Type B pancreatic cell (in vitro differentiated cells): ENCODE data around the gene CSH1. TPM values are rescaled to one million over a fixed set of nuclear protein-coding genes. Genes with fewer than 3 reads are reported as not detected.
"Not testable (repeated sequence)": the region's sequence is repeated elsewhere in the genome, so short reads cannot be mapped to it uniquely, and the experiment has no call there.

Experiments used
- DNase-seq: peaks from one replicate; pipeline ENCODE4 v3.0.0; 2021; ENCODE audit warnings: mixed read lengths; ENCODE audit not compliant: unreplicated experiment; ENCODE audit errors: extremely low spot score
- H3K27ac Mint-ChIP-seq: 2 replicates; pipeline ENCODE4 v1.8.0; 2021; ENCODE audit warnings: mild to moderate bottlenecking, mixed read lengths
- H3K27me3 Mint-ChIP-seq: 2 replicates; pipeline ENCODE4 v1.8.0; 2021; ENCODE audit warnings: mixed read lengths
- H3K36me3 Mint-ChIP-seq: 2 replicates; pipeline ENCODE4 v1.8.0; 2021; ENCODE audit warnings: mixed read lengths
- H3K4me1 Mint-ChIP-seq: one replicate; pipeline ENCODE4 v1.8.0; 2021; ENCODE audit warnings: mixed read lengths; ENCODE audit not compliant: unreplicated experiment
- H3K4me3 Mint-ChIP-seq: 2 replicates; pipeline ENCODE4 v1.8.0; 2021; ENCODE audit warnings: mild to moderate bottlenecking, mixed read lengths
- H3K9me3 Mint-ChIP-seq: 2 replicates; pipeline ENCODE4 v1.8.0; 2021; ENCODE audit warnings: mixed read lengths
- total RNA-seq: library from RNA; stranded (reverse); gene quantifications from 2 replicates; pipeline ENCODE4 v1.2.1, GENCODE V29; 2021; ENCODE audit warnings: low replicate concordance
- TF ChIP-seq, protein P1 (sequence below): fragments of 200-600 bp; sonication (generic); conservative IDR thresholded peaks from 2 replicates; pipeline ENCODE4 v1.5.0; 2021; ENCODE audit warnings: antibody characterized with exemption, mild to moderate bottlenecking

Gene CSH1
- total RNA-seq, 1 donor from 2014 or later: not detected

DNA sequence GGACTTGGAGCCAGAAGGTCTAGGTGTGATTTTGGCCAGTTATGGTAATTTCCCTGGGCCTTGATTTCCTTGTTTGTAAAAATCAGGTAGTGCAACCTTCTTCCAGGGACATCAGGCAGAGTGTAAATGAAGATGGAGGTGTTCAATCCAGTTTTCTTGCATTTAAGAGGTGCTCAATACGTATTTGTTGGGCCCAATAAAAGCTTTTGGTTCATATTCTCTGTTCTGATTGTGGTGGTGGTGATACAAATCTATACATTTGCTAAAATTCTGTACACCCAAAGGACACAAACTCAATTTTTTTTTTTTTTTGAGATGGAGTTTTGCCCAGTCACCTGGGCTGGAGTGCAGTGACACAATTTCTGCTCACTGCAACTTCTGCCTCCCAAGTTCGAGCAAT lies 29.8 kb upstream of the CSH1 start:
- Mint-ChIP-seq H3K27me3 (no peaks in the 10 kb centered on the region), H3K4me3 (no peak overlapping the region), H3K27ac (no peak overlapping the region), H3K4me1 (no peaks in the 10 kb centered on the region), H3K9me3 (no peaks in the 10 kb centered on the region), H3K36me3 (no peaks in the 10 kb centered on the region)
- TF ChIP-seq, protein P1, sequence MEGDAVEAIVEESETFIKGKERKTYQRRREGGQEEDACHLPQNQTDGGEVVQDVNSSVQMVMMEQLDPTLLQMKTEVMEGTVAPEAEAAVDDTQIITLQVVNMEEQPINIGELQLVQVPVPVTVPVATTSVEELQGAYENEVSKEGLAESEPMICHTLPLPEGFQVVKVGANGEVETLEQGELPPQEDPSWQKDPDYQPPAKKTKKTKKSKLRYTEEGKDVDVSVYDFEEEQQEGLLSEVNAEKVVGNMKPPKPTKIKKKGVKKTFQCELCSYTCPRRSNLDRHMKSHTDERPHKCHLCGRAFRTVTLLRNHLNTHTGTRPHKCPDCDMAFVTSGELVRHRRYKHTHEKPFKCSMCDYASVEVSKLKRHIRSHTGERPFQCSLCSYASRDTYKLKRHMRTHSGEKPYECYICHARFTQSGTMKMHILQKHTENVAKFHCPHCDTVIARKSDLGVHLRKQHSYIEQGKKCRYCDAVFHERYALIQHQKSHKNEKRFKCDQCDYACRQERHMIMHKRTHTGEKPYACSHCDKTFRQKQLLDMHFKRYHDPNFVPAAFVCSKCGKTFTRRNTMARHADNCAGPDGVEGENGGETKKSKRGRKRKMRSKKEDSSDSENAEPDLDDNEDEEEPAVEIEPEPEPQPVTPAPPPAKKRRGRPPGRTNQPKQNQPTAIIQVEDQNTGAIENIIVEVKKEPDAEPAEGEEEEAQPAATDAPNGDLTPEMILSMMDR: no peak
- no peak for DNase-seq

DNA sequence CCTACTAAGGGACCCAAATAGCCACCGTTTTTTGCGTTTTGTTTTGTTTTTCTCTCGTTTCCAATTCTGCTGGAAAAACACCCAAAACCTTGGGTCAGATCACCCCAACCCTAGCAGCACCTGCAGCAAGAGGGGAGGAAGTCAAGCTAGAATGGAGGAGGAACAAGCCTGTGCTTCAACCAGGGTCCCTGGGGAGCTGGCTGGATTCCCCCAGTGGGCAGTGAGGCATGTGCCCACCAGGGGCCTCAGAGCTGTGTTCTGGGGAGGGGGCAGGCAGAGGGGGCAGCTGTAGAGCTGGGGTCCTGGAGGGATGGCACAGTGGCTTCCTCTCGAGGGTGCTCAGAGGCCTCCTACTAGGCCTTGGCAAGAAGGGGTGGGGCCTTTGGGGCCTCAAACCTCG lies 29.2 kb upstream of the CSH1 start:
- TF ChIP-seq, protein P1: no peak
- no peaks in the 10 kb centered on the region for H3K9me3 Mint-ChIP-seq
- DNase-seq: no peak
- no peaks in the 10 kb centered on the region for H3K27me3 Mint-ChIP-seq
- no peak overlapping the region for H3K27ac Mint-ChIP-seq
- H3K4me3 Mint-ChIP-seq: no peak overlapping the region
- H3K4me1 Mint-ChIP-seq: no peaks in the 10 kb centered on the region
- H3K36me3 Mint-ChIP-seq: no peaks in the 10 kb centered on the region

DNA sequence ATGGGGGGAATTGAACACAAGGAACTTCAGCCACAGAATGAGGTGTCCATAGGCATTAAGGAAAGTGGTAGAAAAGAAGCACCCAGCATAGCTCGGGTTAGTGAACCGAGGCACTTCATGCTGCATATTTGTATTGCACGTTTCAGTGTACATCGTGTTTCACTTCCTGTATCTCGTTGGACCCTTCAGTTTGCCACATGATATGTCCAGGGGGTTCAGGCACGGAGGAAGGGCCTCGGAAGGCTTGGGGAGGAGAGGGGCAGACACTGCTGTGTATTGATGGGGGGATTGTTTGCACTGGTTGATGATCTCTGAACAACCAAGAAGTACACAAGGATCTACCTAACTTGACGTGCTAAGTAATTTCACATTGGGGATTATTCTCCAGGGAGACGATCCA lies 26.0 kb upstream of the CSH1 start:
- H3K27me3 Mint-ChIP-seq: peaks cover 12% of the 10 kb centered on the region
- H3K4me3 Mint-ChIP-seq, H3K9me3 Mint-ChIP-seq, DNase-seq, H3K4me1 Mint-ChIP-seq, H3K27ac Mint-ChIP-seq, H3K36me3 Mint-ChIP-seq: not testable (repeated sequence)

DNA sequence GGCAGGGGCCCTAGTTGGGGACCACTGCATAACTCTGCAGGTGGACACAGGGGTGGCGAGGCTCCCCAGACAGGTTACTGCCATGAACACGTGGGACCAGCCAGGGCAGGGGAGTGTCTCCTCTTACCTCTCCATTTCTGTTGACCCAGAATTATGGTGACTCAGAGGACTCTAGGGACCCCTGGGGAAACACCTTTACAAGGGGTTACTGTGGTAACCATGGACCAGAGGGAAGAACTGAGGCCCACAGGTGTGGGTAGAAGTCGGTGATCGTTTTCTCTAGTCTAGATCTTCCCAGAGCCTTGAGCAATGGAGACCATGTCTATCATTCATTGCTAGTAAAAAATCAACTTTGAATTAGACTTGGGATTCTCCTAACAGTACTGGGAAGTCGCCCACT lies 24.4 kb upstream of the CSH1 start:
- not testable (repeated sequence) for H3K4me3 Mint-ChIP-seq, H3K36me3 Mint-ChIP-seq, H3K4me1 Mint-ChIP-seq, H3K27ac Mint-ChIP-seq, DNase-seq, H3K9me3 Mint-ChIP-seq
- peaks cover 27% of the 10 kb centered on the region for H3K27me3 Mint-ChIP-seq

DNA sequence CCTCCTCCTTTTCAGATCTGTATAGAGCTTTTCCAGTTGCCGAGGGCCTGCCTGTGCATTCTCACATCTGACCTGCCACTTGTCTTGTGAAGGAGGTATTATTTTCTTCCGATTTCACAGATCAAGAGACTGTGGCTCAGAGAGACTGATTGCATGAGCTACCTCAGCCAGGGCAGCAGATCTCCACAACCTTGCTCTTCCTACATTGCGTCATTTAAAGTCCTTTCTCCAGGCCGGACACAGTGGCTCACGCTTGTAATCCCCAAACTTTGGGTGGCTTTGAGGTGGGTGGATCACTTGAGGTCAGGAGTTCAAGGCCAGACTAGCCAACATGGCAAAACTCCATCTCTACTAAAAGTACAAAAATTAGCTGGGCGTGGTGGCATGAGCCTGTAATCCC lies 23.7 kb upstream of the CSH1 start:
- not testable (repeated sequence) for H3K4me1 Mint-ChIP-seq, H3K27ac Mint-ChIP-seq, H3K4me3 Mint-ChIP-seq, H3K9me3 Mint-ChIP-seq, DNase-seq, H3K36me3 Mint-ChIP-seq
- H3K27me3 Mint-ChIP-seq: peaks cover 32% of the 10 kb centered on the region

DNA sequence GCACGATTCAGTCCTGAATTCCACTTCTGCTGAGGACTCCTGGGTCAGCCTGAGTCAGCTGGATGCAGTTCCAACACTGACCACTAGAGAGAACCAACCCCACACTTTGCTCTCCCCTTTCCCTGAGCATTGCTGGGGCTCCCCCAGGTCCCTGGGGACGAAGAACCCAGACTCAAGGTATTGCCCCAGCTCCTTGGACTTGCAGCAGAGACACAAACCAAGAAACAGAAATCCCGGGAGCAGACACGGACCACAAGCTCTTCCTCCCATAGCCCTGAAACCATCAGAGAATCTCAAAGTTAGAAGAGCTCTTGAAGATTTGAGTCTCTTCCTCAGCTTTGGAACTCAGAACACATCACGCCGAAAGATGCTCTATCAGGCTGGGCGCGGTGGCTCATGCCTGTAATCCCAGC lies 22.9 kb upstream of the CSH1 start:
- H3K27ac Mint-ChIP-seq: no peak overlapping the region
- TF ChIP-seq, protein P1: peak; percentile 87
- H3K36me3 Mint-ChIP-seq: no peaks in the 10 kb centered on the region
- H3K27me3 Mint-ChIP-seq: peaks cover 32% of the 10 kb centered on the region
- no peaks in the 10 kb centered on the region for H3K9me3 Mint-ChIP-seq
- no peak overlapping the region for H3K4me3 Mint-ChIP-seq
- DNase-seq: no peak
- peaks cover 5% of the 10 kb centered on the region for H3K4me1 Mint-ChIP-seq

DNA sequence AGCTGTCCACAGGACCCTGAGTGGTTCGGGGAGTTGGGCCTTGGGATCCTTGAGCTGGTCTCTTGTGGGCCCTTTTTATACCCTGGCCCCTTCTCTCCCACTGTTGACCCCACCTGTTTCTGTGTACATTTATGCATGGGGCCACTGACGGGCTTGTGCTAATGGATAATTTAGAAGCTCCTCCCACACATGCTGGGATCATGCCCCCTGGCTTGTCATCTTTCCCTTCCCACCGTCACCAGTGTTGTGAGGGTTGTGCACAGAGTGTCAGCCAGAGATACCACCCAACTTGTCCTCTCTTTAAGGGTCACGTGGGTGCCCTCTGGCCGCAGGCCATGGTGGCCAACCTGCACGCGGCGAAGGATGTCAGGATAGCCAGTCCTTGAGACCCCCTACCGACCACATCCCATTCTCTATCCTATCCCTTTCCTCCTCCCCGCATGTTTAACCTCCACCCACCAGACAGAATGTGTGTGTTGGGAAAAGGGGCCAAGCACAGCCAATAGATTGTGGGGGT lies 22.5 kb upstream of the CSH1 start, which contains the start of gene GH1:
Gene GH1, minus strand, starts transcription at position 51 of the 517 bp plus-strand sequence. CDS start 63 bp downstream, outside the sequence.
- not testable (repeated sequence) for H3K4me3 Mint-ChIP-seq, H3K9me3 Mint-ChIP-seq, H3K36me3 Mint-ChIP-seq, H3K4me1 Mint-ChIP-seq, DNase-seq, H3K27ac Mint-ChIP-seq
- peaks cover 32% of the 10 kb centered on the region for H3K27me3 Mint-ChIP-seq

DNA sequence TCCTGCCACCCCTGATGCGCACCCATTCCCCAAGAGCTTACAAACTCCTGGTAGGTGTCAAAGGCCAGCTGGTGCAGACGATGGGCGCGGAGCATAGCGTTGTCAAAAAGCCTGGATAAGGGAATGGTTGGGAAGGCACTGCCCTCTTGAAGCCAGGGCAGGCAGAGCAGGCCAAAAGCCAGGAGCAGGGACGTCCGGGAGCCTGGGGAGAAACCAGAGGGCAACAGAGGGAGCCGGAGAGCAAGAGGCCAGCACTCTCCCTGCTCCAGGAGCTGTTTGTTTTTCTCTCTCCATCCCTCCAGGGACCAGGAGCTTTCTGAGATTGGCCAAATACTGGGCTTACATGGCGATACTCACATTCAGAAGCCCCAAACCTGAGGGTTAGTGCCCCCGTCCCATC lies 21.9 kb upstream of the CSH1 start:
- DNase-seq: no peak
- peaks cover 5% of the 10 kb centered on the region for H3K4me1 Mint-ChIP-seq

More for the DNA sequence above, 21.9 kb upstream of the CSH1 start:
- TF ChIP-seq, protein P1: no peak
- Mint-ChIP-seq H3K27me3 (peaks cover 32% of the 10 kb centered on the region), H3K27ac (no peak overlapping the region), H3K4me3 (no peak overlapping the region), H3K36me3 (no peaks in the 10 kb centered on the region), H3K9me3 (no peaks in the 10 kb centered on the region)
